Fibroblast of villous mesenchyme (primary cell): ENCODE data around the gene KRTAP9-7. TPM values are rescaled to one million over a fixed set of nuclear protein-coding genes. Genes with fewer than 3 reads are reported as not detected.
"Not testable (repeated sequence)": the region's sequence is repeated elsewhere in the genome, so short reads cannot be mapped to it uniquely, and the experiment has no call there.

Source experiments
- DNase-seq: peaks from one replicate; pipeline ENCODE4 v3.0.0-alpha.2; 2010; ENCODE audit warnings: low read depth
- H3K4me3 ChIP-seq: 2 replicates; pipeline ENCODE4 v1.5.1; 2011; ENCODE audit warnings: low read depth, mild to moderate bottlenecking, low read length
- CTCF ChIP-seq: IDR thresholded peaks from 2 replicates; pipeline ENCODE4 v1.5.1; 2012; ENCODE audit warnings: low read depth, mild to moderate bottlenecking, low read length; ENCODE audit not compliant: insufficient read depth
- total RNA-seq: library from RNA; depleted of rRNA; stranded (reverse); fragments of >200 nt; gene quantifications from 2 replicates; pipeline ENCODE4 v1.2.3, GENCODE V29; 2012

Gene KRTAP9-7
- not detected in 2 replicates for total RNA-seq

- H3K4me3 ChIP-seq, DNase-seq: not testable (repeated sequence)
Observed at GRCh38 chr17:41275648-41276190, at the start of gene KRTAP9-7. Gene KRTAP9-7, plus strand, starts transcription at chr17:41275698. Its CDS starts 0 bp downstream, at chr17:41275698.

GRCh38 chr17:41226051-41226450, 49.4 kb upstream of the KRTAP9-7 start:
- no peak for DNase-seq
- H3K4me3 ChIP-seq: no peak overlapping the region
- no peak for TF ChIP-seq CTCF

- H3K4me3 ChIP-seq, DNase-seq: not testable (repeated sequence)
Observed at GRCh38 chr17:41226598-41227095, 48.9 kb upstream of the KRTAP9-7 start, which contains the start of gene KRTAP9-2. Gene KRTAP9-2, plus strand, starts transcription at chr17:41226648. Its CDS starts 7 bp downstream, at chr17:41226655.

GRCh38 chr17:41230094-41230493, 45.4 kb upstream of the KRTAP9-7 start:
- H3K4me3 ChIP-seq: no peak overlapping the region
- no peak for DNase-seq
- no peak for TF ChIP-seq CTCF

- no peak for TF ChIP-seq CTCF
- no peak overlapping the region for H3K4me3 ChIP-seq
- DNase-seq: no peak
Observed at GRCh38 chr17:41231731-41232130, 43.8 kb upstream of the KRTAP9-7 start.

- not testable (repeated sequence) for H3K4me3 ChIP-seq, DNase-seq
Observed at GRCh38 chr17:41232399-41233105, 42.9 kb upstream of the KRTAP9-7 start, which contains the start of gene KRTAP9-3. Gene KRTAP9-3, plus strand, starts transcription at chr17:41232449. Its CDS starts 53 bp downstream, at chr17:41232502.

GRCh38 chr17:41237116-41237515, 38.4 kb upstream of the KRTAP9-7 start:
- DNase-seq, H3K4me3 ChIP-seq: not testable (repeated sequence)

- DNase-seq, H3K4me3 ChIP-seq: not testable (repeated sequence)
Observed at GRCh38 chr17:41237949-41238437, 37.5 kb upstream of the KRTAP9-7 start, which contains the start of gene KRTAP9-8. Gene KRTAP9-8, plus strand, starts transcription at chr17:41237999. Its CDS starts 53 bp downstream, at chr17:41238052.

GRCh38 chr17:41246995-41247787, 28.3 kb upstream of the KRTAP9-7 start:
- DNase-seq, H3K4me3 ChIP-seq: not testable (repeated sequence)

- DNase-seq, H3K4me3 ChIP-seq: not testable (repeated sequence)
Observed at GRCh38 chr17:41249637-41250240, 25.8 kb upstream of the KRTAP9-7 start, which contains the start of gene KRTAP9-4. Gene KRTAP9-4, plus strand, starts transcription at chr17:41249687. Its CDS starts 34 bp downstream, at chr17:41249721.
